Neuronal stem cell (in vitro differentiated cells): Measurements from ENCODE around the gene SSH3.
"Not testable (repeated sequence)": the region's sequence is repeated elsewhere in the genome, so short reads cannot be mapped to it uniquely, and the experiment has no call there.

Experiments
- DNase-seq: peaks from one replicate; pipeline ENCODE4 v3.0.0-alpha.2; 2013; ENCODE audit warnings: low spot score
- H2AFZ ChIP-seq: one replicate; pipeline ENCODE4 v1.6.1; 2013; ENCODE audit warnings: mild to moderate bottlenecking, low read length, inconsistent platforms
- H2AK5ac ChIP-seq: 2 replicates; pipeline ENCODE4 v1.6.1; 2013; ENCODE audit warnings: low read depth, mild to moderate bottlenecking, inconsistent platforms, low read length, moderate library complexity, mixed read lengths
- H2BK120ac ChIP-seq: 2 replicates; pipeline ENCODE4 v1.6.1; 2013; ENCODE audit warnings: low read depth, mild to moderate bottlenecking, inconsistent platforms, low read length, moderate library complexity, mixed read lengths
- H2BK12ac ChIP-seq: one replicate; pipeline ENCODE4 v1.6.1; 2013; ENCODE audit warnings: low read length, inconsistent platforms
- H2BK15ac ChIP-seq: 2 replicates; pipeline ENCODE4 v1.6.1; 2013; ENCODE audit warnings: mild to moderate bottlenecking, low read length, inconsistent platforms, mixed read lengths
- H2BK5ac ChIP-seq: one replicate; pipeline ENCODE4 v1.6.1; 2013; ENCODE audit warnings: inconsistent platforms, mild to moderate bottlenecking, low read length, moderate library complexity
- H3K14ac ChIP-seq: one replicate; pipeline ENCODE4 v1.6.1; 2013; ENCODE audit warnings: low read length, inconsistent platforms
- H3K18ac ChIP-seq: 2 replicates; pipeline ENCODE4 v1.6.1; 2013; ENCODE audit warnings: low read length, inconsistent platforms
- H3K23ac ChIP-seq: 2 replicates; pipeline ENCODE4 v1.6.1; 2013; ENCODE audit warnings: low read depth, mild to moderate bottlenecking, mixed read lengths, low read length, inconsistent platforms; ENCODE audit not compliant: poor library complexity
- H3K27ac ChIP-seq: replicated peaks from 3 replicates; pipeline ENCODE4 v1.5.1; 2013; ENCODE audit warnings: low read length, inconsistent platforms
- H3K27me3 ChIP-seq, 3 experiments: 2 replicates each; pipeline ENCODE4 v1.6.1; 2013; ENCODE audit warnings: low read length in 3 of 3, mild to moderate bottlenecking in 2 of 3, inconsistent platforms in 1 of 3, low read depth in 1 of 3, mixed read lengths in 1 of 3, moderate library complexity in 1 of 3; ENCODE audit not compliant: control insufficient read depth in 3 of 3, insufficient read depth in 3 of 3
- H3K36me3 ChIP-seq, 2 donors: replicated peaks in 1 of 2; 2 replicates each; pipeline ENCODE4 v1.6.1; 2013; ENCODE audit warnings: low read length in 2 of 2; ENCODE audit not compliant: control insufficient read depth in 2 of 2, insufficient read depth in 2 of 2
- H3K4ac ChIP-seq: 2 replicates; pipeline ENCODE4 v1.6.1; 2013; ENCODE audit warnings: inconsistent platforms, mild to moderate bottlenecking, low read length, moderate library complexity
- H3K4me1 ChIP-seq, 2 donors: 1 replicate in 1 of 2; 2 replicates in 1 of 2; pipeline ENCODE4 v1.6.1; 2013; ENCODE audit warnings: low read length in 2 of 2, low read depth in 1 of 2; ENCODE audit not compliant: control insufficient read depth in 2 of 2, insufficient read depth in 1 of 2
- H3K4me2 ChIP-seq: one replicate; pipeline ENCODE4 v1.6.1; 2013; ENCODE audit warnings: mild to moderate bottlenecking, low read length, inconsistent platforms; ENCODE audit not compliant: insufficient read depth, poor library complexity, severe bottlenecking
- H3K4me3 ChIP-seq, 2 donors: 2 replicates each; pipeline ENCODE4 v1.5.1; 2013; ENCODE audit warnings: low read length in 2 of 2, mild to moderate bottlenecking in 2 of 2, inconsistent platforms in 1 of 2, moderate library complexity in 1 of 2
- H3K79me1 ChIP-seq: one replicate; pipeline ENCODE4 v1.6.1; 2013; ENCODE audit warnings: low read depth, mild to moderate bottlenecking, inconsistent platforms, low read length, moderate library complexity
- H3K9ac ChIP-seq: one replicate; pipeline ENCODE4 v1.6.1; 2013; ENCODE audit warnings: mild to moderate bottlenecking, low read depth, low read length, inconsistent platforms; ENCODE audit not compliant: poor library complexity
- H3K9me3 ChIP-seq, 2 donors: replicated peaks in 1 of 2; 2 replicates each; pipeline versions ENCODE3 to v1.6.1; 2013; ENCODE audit warnings: low read length in 2 of 2, mild to moderate bottlenecking in 2 of 2, inconsistent platforms in 1 of 2, low read depth in 1 of 2, mixed read lengths in 1 of 2, moderate library complexity in 1 of 2; ENCODE audit not compliant: control insufficient read depth in 2 of 2, insufficient read depth in 1 of 2
- H4K8ac ChIP-seq: one replicate; pipeline ENCODE4 v1.6.1; 2013; ENCODE audit warnings: low read depth, mild to moderate bottlenecking, inconsistent platforms, low read length, moderate library complexity
- H4K91ac ChIP-seq: one replicate; pipeline ENCODE4 v1.6.1; 2013; ENCODE audit warnings: low read length, low read depth, mild to moderate bottlenecking, inconsistent platforms; ENCODE audit not compliant: poor library complexity
- WGBS, 2 donors: extraction: QIAGEN DNeasy Blood & Tissue Kit; methylation state at CpG; one replicate each; pipeline ENCODE4 v1.1.7; 2013; ENCODE audit warnings: missing lambda C conversion rate in 2 of 2, mixed read lengths in 1 of 2; ENCODE audit not compliant: insufficient read length in 2 of 2, insufficient replicate concordance in 1 of 2; ENCODE audit errors: extremely low coverage in 2 of 2; 5-methylcytosine and 5-hydroxymethylcytosine counted together

SSH3 gene

DNA sequence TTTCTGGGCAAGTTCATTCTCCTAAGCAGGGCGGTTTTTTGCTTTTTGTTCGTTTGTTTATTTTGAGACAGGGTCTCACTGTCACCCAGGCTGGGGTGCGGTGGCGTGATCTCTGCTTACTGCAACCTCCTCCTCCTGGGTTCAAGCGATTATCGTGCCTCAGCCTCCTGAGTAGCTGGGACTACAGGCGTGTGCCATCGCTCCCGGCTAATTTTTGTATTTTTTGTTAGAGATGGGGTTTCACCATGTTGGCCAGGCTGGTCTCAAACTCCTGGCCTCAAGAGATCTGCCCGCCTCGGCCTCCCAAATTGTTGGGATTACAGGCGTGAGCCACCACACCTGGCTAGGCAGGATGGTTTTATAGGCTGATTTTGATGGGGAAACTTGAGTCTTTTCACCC lies 15.5 kb downstream of the SSH3 start:
- H2AFZ ChIP-seq, H3K18ac ChIP-seq, H2BK15ac ChIP-seq, H2AK5ac ChIP-seq, H3K36me3 ChIP-seq, H2BK12ac ChIP-seq, H3K9ac ChIP-seq, H3K4ac ChIP-seq, DNase-seq, H3K79me1 ChIP-seq, H3K23ac ChIP-seq, H4K91ac ChIP-seq, H3K4me2 ChIP-seq, H3K9me3 ChIP-seq, H3K4me1 ChIP-seq, H3K14ac ChIP-seq, H2BK120ac ChIP-seq, H2BK5ac ChIP-seq, H3K27me3 ChIP-seq, H4K8ac ChIP-seq, H3K27ac ChIP-seq: not testable (repeated sequence)
- no CpG with 5 or more reads among the region's 12 CpGs for WGBS, 2 donors
- H3K4me3 ChIP-seq, result peak overlapping the region in 1 of 2 donors; percentile 88

GRCh38 chr11:67320011-67320410 lies 16.7 kb downstream of the SSH3 start:
- H3K4me1 ChIP-seq, result peaks cover 5 to 6% of the 10 kb centered on the region in 2 donors
- H3K9ac ChIP-seq, result no peak overlapping the region
- no peak overlapping the region for H2BK15ac ChIP-seq
- no peak overlapping the region for H2AK5ac ChIP-seq
- no peak overlapping the region for H3K27ac ChIP-seq
- no peak overlapping the region for H2AFZ ChIP-seq
- H2BK120ac ChIP-seq, result no peak overlapping the region
- H4K8ac ChIP-seq, result no peak overlapping the region
- no peak overlapping the region for H3K4me2 ChIP-seq
- H3K18ac ChIP-seq, result no peak overlapping the region
- no peaks in the 10 kb centered on the region for H3K79me1 ChIP-seq
- peaks cover 0 to 9% (median 0%) of the 10 kb centered on the region in 3 experiments for H3K27me3 ChIP-seq
- no CpG with 5 or more reads among the region's 3 CpGs for WGBS, 2 donors
- no peak overlapping the region for H3K14ac ChIP-seq
- H2BK12ac ChIP-seq, result no peak overlapping the region
- no peak overlapping the region for H3K4ac ChIP-seq
- H4K91ac ChIP-seq, result no peak overlapping the region
- H2BK5ac ChIP-seq, result no peak overlapping the region
- no peak for DNase-seq
- H3K4me3 ChIP-seq, result no peak overlapping the region
- peaks cover 0 to 1% of the 10 kb centered on the region in 2 donors for H3K36me3 ChIP-seq
- no peak overlapping the region for H3K23ac ChIP-seq
- no peaks in the 10 kb centered on the region for H3K9me3 ChIP-seq

DNA sequence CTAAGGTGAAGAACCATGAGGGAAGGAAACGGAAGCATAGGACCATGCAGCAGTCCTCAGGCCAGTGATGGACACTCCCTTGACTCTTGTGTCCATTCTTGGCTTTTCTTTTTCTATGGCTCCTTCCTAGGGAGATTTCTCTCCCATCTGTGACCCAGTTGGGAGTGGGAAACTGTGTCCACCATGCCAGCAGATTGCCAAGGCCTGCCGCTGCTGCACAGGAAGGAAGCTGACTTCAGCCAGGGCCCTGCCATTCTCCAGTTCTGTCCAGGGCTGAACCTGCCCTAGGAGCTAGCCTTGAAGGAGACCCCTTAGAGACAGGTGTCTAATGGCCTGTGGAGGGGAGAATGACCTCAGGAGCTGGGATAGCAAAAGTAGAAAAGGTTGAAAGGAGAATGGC lies 17.4 kb downstream of the SSH3 start:
- no peak overlapping the region for H2BK15ac ChIP-seq
- peaks cover 0 to 9% (median 0%) of the 10 kb centered on the region in 3 experiments for H3K27me3 ChIP-seq
- H2BK5ac ChIP-seq, result no peak overlapping the region
- H3K79me1 ChIP-seq, result no peaks in the 10 kb centered on the region
- no peak overlapping the region for H2BK12ac ChIP-seq
- H4K91ac ChIP-seq, result no peak overlapping the region
- H2AFZ ChIP-seq, result no peak overlapping the region
- H3K4me2 ChIP-seq, result no peak overlapping the region
- WGBS, 2 donors, result no CpG with 5 or more reads among the region's 2 CpGs
- H3K18ac ChIP-seq, result no peak overlapping the region
- H2AK5ac ChIP-seq, result no peak overlapping the region
- no peak overlapping the region for H3K23ac ChIP-seq
- peaks cover 5 to 6% of the 10 kb centered on the region in 2 donors for H3K4me1 ChIP-seq
- no peak overlapping the region for H4K8ac ChIP-seq
- peaks cover 0 to 1% of the 10 kb centered on the region in 2 donors for H3K36me3 ChIP-seq
- no peak overlapping the region for H3K14ac ChIP-seq
- no peak for DNase-seq
- H3K9ac ChIP-seq, result no peak overlapping the region
- H3K4me3 ChIP-seq, result no peak overlapping the region
- no peaks in the 10 kb centered on the region for H3K9me3 ChIP-seq
- H3K27ac ChIP-seq, result no peak overlapping the region
- no peak overlapping the region for H2BK120ac ChIP-seq
- H3K4ac ChIP-seq, result no peak overlapping the region

DNA sequence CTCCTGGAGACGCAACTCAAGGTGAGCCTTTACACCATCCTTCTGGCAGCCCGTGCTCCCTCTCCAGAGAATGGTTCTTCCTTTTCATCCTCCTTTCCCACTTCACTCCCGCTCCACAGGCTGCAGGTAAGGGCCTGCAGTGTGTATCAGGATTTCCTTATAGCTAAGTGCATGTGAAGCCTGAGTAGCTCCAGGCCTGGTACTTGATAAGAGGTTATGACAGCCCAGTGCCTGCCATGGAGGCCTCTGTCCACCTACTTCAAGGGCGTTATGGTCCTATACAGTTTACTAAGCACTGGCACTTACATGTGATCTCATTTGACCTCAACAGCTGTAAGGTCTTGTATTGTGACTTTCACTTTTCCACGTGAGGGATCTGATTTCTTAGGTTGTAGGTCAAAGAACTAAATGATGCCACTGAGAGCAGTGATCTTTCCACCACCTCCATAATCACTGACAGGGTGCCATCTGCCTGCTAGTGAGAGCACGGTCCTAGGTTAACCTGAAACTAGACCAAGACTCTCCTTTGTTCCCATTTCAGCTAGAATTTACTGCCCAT lies 18.1 kb downstream of the SSH3 start:
- Histone ChIP-seq H2AK5ac (no peak overlapping the region), H3K79me1 (no peaks in the 10 kb centered on the region), H3K27me3 (peaks cover 0 to 9% (median 0%) of the 10 kb centered on the region in 3 experiments), H3K36me3 (peaks cover 0 to 1% of the 10 kb centered on the region in 2 donors), H3K18ac (no peak overlapping the region), H3K4me3 (no peak overlapping the region), H2AFZ (no peak overlapping the region), H4K8ac (no peak overlapping the region), H3K9me3 (no peaks in the 10 kb centered on the region), H3K23ac (no peak overlapping the region), H2BK12ac (no peak overlapping the region), H3K4me2 (no peak overlapping the region), H3K27ac (no peak overlapping the region), H3K9ac (no peak overlapping the region), H3K14ac (no peak overlapping the region), H3K4ac (no peak overlapping the region), H2BK5ac (no peak overlapping the region), H4K91ac (no peak overlapping the region), H2BK120ac (no peak overlapping the region), H2BK15ac (no peak overlapping the region), H3K4me1 (peaks cover 5 to 6% of the 10 kb centered on the region in 2 donors)
- no CpG with 5 or more reads among the region's 6 CpGs for WGBS, 2 donors
- DNase-seq, result no peak
